Activated naive CD8-positive, alpha-beta T cell treated with anti-CD3 and anti-CD28 coated beads, Interleukin-2, amount 50 U/mL, for 24 hours (primary cell): Measurements from ENCODE around the gene FNIP2.

Source experiments
- ATAC-seq: fragments of 150-1000 bp; cut with Tn5 transposase; one replicate; pipeline ENCODE4 v1.10.0; 2021
- DNase-seq: peaks from one replicate; pipeline ENCODE4 v3.0.0; 2021
- H3K27ac Mint-ChIP-seq: one replicate; pipeline ENCODE4 v1.8.0; 2021; ENCODE audit warnings: mild to moderate bottlenecking, mixed read lengths
- H3K27me3 Mint-ChIP-seq: one replicate; pipeline ENCODE4 v1.8.0; 2021; ENCODE audit warnings: mixed read lengths
- H3K36me3 Mint-ChIP-seq: one replicate; pipeline ENCODE4 v1.8.0; 2021; ENCODE audit warnings: low read depth, mixed read lengths
- H3K4me1 Mint-ChIP-seq: one replicate; pipeline ENCODE4 v1.8.0; 2021; ENCODE audit warnings: mixed read lengths
- H3K4me3 Mint-ChIP-seq: one replicate; pipeline ENCODE4 v1.8.0; 2021; ENCODE audit warnings: mild to moderate bottlenecking, moderate library complexity, mixed read lengths
- H3K9me3 Mint-ChIP-seq: one replicate; pipeline ENCODE4 v1.8.0; 2021; ENCODE audit warnings: mixed read lengths

Gene FNIP2

DNA sequence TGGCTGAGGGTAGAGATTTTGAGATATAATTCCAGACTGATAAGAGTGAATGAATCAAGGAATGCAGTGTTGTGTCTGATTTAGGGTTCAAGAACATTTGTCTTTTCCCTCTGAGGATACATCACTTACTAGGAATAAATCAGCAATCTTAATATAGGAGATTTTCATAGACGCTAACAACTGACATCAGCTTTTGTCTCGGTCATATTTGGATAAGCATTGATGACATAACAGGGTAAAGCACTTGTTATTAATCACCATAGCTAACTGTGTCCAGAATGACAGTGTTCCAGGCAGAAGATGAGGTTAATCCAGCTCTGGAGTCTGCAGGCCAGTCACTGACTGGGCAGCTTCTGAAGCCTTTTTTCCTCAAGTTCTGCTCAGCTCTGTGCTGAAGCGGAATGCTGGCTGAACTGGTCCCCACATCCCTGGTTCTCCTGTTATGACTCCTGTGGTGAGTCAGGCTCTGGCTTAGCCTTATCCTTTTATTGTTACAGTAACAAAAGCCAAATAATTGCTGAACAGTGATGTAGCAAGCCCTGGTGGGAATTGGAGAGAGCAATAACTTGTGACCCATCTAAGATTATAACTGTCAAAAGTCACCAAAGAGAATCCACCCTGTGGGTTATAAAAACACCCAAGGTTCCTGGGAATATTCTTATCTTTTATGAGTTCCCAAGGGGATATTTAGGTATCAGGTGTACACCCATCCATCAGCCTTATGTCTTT, 41.8 kb downstream of the FNIP2 start:
- ATAC-seq (no peak), DNase-seq (no peak)
- Mint-ChIP-seq H3K36me3 (peaks cover 2% of the 10 kb centered on the region), H3K4me3 (peak overlapping the region; percentile 67), H3K9me3 (no peaks in the 10 kb centered on the region), H3K4me1 (peaks cover 46% of the 10 kb centered on the region), H3K27me3 (no peaks in the 10 kb centered on the region), H3K27ac (peak overlapping the region; percentile 84)

GRCh38 chr4:158811216-158811540, 42.4 kb downstream of the FNIP2 start:
- H3K4me3 Mint-ChIP-seq, result peak overlapping the region; percentile 35
- peak overlapping the region; percentile 43 for H3K27ac Mint-ChIP-seq
- no peaks in the 10 kb centered on the region for H3K27me3 Mint-ChIP-seq
- H3K9me3 Mint-ChIP-seq, result no peaks in the 10 kb centered on the region
- DNase-seq (no peak), ATAC-seq (no peak)
- peaks cover 46% of the 10 kb centered on the region for H3K4me1 Mint-ChIP-seq
- H3K36me3 Mint-ChIP-seq, result peaks cover 2% of the 10 kb centered on the region

DNA sequence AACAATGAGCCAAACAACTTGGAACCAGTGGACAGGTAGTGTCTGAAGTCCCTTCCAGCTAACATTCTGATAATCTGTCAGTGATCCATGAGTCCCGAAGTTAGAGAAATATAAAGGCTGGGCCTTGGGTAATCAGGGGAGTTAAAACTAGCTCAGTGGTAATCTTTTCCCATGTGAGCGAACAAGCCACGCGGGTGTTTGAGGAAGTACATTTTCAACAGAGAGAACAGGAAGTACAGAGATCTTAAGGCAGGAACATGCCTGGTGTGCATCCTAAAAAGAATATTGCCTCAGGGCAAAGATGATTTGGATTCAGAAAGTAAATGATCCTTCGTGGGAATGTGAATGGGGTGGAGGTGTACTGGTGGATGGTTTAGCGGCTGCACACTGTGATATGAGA, 42.9 kb downstream of the FNIP2 start:
- Mint-ChIP-seq H3K27me3 (no peaks in the 10 kb centered on the region), H3K36me3 (peaks cover 2% of the 10 kb centered on the region), H3K4me3 (peak overlapping the region; percentile 22), H3K4me1 (peaks cover 46% of the 10 kb centered on the region), H3K27ac (peak overlapping the region; percentile 79), H3K9me3 (no peaks in the 10 kb centered on the region)
- DNase-seq (no peak), ATAC-seq (no peak)

DNA sequence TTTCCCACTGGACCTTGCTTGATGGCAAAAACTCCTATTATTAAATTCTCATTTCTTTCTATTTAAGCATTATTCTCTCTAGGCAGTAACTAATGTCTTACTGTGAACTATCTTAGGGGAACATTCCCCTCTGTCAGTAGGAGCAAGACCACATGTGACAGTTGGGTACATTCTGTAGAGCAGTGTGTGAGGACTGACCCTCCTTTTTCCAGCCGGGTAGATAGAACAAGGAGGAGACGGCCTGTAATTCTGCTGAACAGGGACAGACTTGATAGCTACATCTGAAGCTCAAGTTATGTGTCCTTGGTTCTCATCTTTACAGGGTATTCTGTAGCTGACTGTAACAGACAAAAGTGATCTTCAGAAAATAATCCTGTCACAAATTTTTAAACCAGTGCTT, 43.3 kb downstream of the FNIP2 start:
- DNase-seq, result no peak
- H3K4me3 Mint-ChIP-seq, result peak overlapping the region; percentile 22
- ATAC-seq, result no peak
- no peaks in the 10 kb centered on the region for H3K27me3 Mint-ChIP-seq
- H3K9me3 Mint-ChIP-seq, result no peaks in the 10 kb centered on the region
- H3K36me3 Mint-ChIP-seq, result peaks cover 2% of the 10 kb centered on the region
- H3K27ac Mint-ChIP-seq, result peak overlapping the region; percentile 79
- H3K4me1 Mint-ChIP-seq, result peaks cover 50% of the 10 kb centered on the region

DNA sequence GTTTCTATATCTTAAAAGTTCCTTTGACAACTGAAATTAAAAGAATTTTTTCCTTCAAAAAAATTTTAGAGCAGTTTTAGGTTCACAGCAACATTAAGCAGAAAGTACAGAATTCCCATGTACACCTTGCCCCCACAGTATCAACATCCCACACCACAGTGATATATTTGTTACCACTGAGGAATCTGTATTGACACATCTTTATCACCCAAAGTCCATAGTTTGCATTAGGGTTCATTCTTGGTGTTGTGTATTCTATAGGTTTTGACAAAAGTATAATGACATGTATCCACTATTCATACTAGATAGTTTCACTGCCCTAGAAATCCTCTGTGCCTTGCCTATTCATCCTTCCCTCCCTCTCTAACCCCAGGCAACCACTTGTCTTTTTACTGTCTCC, 43.7 kb downstream of the FNIP2 start:
- DNase-seq (no peak), ATAC-seq (no peak)
- Mint-ChIP-seq H3K36me3 (peaks cover 2% of the 10 kb centered on the region), H3K27ac (no peak overlapping the region), H3K4me3 (no peak overlapping the region), H3K9me3 (no peaks in the 10 kb centered on the region), H3K27me3 (no peaks in the 10 kb centered on the region), H3K4me1 (peaks cover 54% of the 10 kb centered on the region)

GRCh38 chr4:158813113-158813512, 44.3 kb downstream of the FNIP2 start:
- Mint-ChIP-seq H3K36me3 (peaks cover 2% of the 10 kb centered on the region), H3K4me3 (no peak overlapping the region), H3K27ac (no peak overlapping the region), H3K9me3 (no peaks in the 10 kb centered on the region), H3K4me1 (peaks cover 58% of the 10 kb centered on the region), H3K27me3 (no peaks in the 10 kb centered on the region)
- ATAC-seq (no peak), DNase-seq (no peak)

GRCh38 chr4:158814207-158814606, 45.4 kb downstream of the FNIP2 start:
- Mint-ChIP-seq H3K27ac (no peak overlapping the region), H3K36me3 (peaks cover 2% of the 10 kb centered on the region), H3K27me3 (no peaks in the 10 kb centered on the region), H3K4me1 (peaks cover 55% of the 10 kb centered on the region), H3K9me3 (no peaks in the 10 kb centered on the region), H3K4me3 (no peak overlapping the region)
- DNase-seq (no peak), ATAC-seq (no peak)

DNA sequence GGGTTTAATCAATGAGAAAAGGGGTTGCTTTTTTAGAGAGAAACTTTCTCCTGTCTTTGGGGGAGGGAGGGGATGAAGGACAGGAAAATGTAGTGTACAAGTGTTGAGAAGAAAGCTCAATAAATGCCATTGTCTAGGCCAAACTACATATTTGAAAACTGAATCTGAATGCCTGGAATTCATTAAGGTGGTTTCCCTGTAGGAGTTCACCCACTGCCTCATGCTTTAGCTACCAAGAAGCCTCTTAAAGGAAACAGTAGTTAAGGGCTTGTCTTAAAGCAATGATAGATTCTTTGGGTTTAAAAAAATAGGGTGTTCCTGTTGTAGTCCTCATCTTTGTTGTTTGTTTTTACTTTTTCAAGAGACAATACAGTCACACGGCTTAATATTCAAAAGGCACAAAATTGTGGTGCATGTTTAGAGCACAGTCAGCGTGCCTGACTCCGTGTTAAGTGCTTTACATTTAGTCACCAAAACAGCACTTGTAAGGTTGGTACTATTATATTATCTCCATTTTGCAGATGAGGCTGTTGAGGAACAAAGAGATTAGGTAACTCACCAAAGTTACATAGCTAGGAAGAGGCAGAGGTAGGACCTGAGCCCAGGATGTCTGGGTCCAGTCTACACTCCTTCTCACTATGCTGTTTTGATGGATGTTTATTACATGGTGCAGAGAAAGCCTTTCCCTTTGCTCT, 46.0 kb downstream of the FNIP2 start:
- peaks cover 2% of the 10 kb centered on the region for H3K36me3 Mint-ChIP-seq
- ATAC-seq, result no peak
- DNase-seq, result no peak
- no peaks in the 10 kb centered on the region for H3K9me3 Mint-ChIP-seq
- H3K4me1 Mint-ChIP-seq, result peaks cover 54% of the 10 kb centered on the region
- H3K27ac Mint-ChIP-seq, result no peak overlapping the region
- no peaks in the 10 kb centered on the region for H3K27me3 Mint-ChIP-seq
- H3K4me3 Mint-ChIP-seq, result no peak overlapping the region

DNA sequence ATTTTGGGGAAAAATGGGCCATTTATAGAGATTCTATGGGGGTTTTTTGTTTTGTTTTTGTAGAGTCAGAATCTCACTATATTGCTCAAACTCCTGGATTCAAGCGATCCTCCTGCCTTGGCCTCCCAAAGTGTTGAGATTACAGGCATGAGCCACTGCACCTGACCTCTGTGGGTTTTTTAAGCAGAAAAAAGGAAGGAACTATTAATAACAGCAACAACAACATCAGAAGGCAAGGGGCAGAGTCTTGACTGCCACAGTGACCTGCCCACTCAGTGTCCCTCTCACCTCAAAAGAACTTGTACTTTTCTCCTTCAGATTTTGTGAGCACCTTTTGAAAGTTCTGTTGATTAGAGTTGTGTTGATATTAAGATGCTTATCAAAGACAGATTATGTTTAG, 48.1 kb downstream of the FNIP2 start:
- no peaks in the 10 kb centered on the region for H3K9me3 Mint-ChIP-seq
- DNase-seq (no peak), ATAC-seq (no peak)
- no peak overlapping the region for H3K4me3 Mint-ChIP-seq
- no peak overlapping the region for H3K27ac Mint-ChIP-seq
- peaks cover 54% of the 10 kb centered on the region for H3K4me1 Mint-ChIP-seq
- H3K36me3 Mint-ChIP-seq, result no peaks in the 10 kb centered on the region
- no peaks in the 10 kb centered on the region for H3K27me3 Mint-ChIP-seq

DNA sequence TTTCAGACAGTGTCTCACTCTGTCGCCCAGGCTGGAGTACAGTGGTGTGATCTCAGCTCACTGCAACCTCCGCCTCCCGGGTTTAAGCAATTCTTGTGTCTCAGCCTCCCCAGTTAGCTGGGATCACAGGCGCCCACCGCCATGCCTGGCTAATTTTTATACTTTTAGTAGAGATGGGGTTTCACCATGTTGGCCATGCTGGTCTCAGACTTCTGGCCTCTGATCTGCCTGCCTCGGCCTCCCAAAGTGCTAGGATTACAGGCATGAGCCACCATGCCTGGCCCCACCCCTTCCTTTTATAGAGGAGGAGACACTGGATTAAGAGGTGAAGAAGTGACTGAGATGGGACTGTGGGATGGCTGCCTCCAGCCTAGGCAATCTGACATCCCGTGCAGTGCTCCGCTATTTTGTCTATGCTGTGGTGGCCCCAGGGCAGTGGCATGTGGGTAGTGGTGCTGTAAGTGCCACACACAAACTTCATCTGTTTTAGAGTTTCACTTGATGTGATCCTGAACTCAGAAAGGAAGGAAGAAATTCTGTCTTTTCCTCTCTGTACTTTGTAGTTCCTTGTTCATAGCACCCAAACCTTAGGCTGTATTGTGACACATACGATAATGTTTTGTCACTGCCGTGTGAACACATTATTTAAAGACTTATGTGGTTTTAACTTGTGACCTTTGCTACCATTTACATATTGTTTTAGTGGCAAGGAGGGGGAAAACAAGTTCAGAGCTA, 48.9 kb downstream of the FNIP2 start:
- H3K4me1 Mint-ChIP-seq, result peaks cover 49% of the 10 kb centered on the region
- no peaks in the 10 kb centered on the region for H3K36me3 Mint-ChIP-seq
- DNase-seq (no peak), ATAC-seq (peak; percentile 63)
- no peak overlapping the region for H3K4me3 Mint-ChIP-seq
- no peaks in the 10 kb centered on the region for H3K9me3 Mint-ChIP-seq
- no peaks in the 10 kb centered on the region for H3K27me3 Mint-ChIP-seq
- peak overlapping the region; percentile 61 for H3K27ac Mint-ChIP-seq

DNA sequence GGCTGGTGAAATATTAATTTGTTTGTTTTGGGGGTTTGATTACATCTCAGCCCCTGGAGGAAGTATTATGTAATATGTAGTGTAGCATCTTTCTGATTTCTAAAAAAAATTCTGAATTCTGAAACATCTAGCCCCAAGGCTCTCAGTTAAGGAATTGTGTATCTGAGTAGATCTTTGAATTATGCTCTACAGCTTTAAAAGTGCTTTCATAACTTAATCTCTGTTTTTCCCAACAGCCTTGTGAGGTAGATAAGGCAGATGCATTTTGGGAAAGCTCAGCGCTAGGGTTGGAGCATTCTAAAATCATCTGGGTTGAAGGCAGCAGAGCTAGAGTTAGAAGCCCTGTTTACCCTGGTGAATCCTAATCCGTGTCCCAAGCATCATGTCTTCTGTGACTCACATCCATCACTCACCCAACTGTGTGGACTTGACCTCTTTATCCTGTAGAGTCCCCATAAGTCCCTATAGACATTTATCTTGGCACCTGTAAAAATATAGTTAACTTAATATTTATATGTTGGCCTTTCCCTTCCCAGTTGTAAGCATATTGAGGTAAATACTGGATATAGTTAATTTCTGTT, 49.8 kb downstream of the FNIP2 start:
- H3K4me1 Mint-ChIP-seq, result peaks cover 52% of the 10 kb centered on the region

DNA sequence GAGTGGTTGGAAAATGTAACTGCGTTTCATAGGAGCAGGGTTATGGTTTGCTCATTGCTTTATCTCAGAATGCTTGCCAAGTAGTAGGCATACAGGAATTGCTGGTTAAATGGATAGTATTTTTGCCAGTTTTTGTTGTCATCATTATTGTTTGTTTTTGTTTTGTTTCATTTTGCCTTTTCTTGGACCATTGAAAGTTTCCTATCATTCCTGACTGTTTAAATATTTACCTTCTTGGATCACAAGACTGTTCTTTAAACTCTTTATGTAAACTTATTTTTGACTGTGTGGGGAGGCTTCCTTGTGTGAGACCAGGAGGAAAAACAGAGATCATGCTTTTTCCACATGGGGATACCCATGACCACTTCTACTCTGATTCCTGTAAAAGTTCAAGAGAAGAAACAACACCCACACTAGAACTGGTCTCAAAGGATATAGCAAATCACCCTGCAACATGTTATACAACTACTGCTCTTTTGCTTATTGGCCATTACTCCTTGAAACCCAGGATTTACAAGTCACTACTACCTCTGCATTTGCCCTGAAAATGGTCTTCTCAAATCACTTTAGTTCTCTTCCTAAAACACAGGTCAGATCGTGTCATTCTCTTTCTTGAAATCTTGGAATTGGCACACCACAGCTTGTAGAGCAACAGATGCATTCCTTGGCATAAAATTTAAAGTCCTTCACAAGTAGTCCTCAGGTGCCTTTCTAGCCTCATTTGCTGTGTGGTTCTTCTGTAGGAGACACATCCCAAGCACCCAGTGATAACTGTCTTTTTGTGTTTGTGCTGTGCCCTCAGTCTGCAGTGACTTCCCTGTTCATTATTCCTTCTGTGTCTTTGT, 51.3 kb downstream of the FNIP2 start:
- H3K9me3 Mint-ChIP-seq, result no peaks in the 10 kb centered on the region
- H3K4me1 Mint-ChIP-seq, result peaks cover 62% of the 10 kb centered on the region
- no peak overlapping the region for H3K4me3 Mint-ChIP-seq
- DNase-seq (no peak), ATAC-seq (peak; percentile 27)
- no peak overlapping the region for H3K27ac Mint-ChIP-seq
- H3K36me3 Mint-ChIP-seq, result no peaks in the 10 kb centered on the region
- peaks cover 2% of the 10 kb centered on the region for H3K27me3 Mint-ChIP-seq

More for the DNA sequence above, 49.8 kb downstream of the FNIP2 start:
- H3K36me3 Mint-ChIP-seq, result no peaks in the 10 kb centered on the region
- no peaks in the 10 kb centered on the region for H3K27me3 Mint-ChIP-seq
- no peak overlapping the region for H3K4me3 Mint-ChIP-seq
- H3K9me3 Mint-ChIP-seq, result no peaks in the 10 kb centered on the region
- no peak overlapping the region for H3K27ac Mint-ChIP-seq
- DNase-seq (no peak), ATAC-seq (no peak)

DNA sequence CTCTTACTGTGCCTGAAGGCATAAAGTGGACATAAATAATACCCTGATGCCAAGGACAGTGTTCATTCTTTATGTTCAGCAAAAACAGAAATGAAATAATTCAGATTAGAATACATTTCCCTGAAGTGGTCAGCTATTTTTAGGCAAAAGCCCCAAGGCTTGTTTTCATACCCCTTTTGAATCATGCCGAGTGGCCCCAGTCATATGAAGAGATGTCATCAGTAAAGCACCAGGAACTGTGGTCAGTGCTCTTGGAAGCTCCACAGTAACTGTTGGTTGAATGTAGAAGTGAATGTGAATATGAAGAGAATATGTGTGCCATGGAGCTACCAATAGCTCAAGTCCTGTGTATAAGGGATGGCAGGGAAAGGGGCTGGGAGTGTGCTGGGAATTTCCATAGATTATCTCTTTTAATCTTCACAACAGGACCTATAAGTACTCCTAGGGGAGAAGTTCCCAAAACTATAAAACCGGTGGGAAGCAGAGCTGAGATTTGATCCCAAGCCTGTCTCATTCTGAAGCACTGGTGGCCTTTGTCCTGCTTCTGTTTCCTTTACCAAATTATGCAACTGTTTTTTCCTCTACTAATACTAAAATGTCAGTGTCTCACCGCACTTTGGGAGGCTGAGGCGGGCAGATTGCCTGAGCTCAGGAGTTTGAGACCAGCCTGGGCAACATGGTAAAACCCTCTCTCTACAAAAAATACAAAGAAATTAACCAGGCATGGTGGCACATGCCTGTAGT, 52.6 kb downstream of the FNIP2 start:
- no peak overlapping the region for H3K4me3 Mint-ChIP-seq
- H3K27ac Mint-ChIP-seq, result no peak overlapping the region
- ATAC-seq (peak; percentile 41), DNase-seq (no peak)
- H3K4me1 Mint-ChIP-seq, result peaks cover 74% of the 10 kb centered on the region
- H3K9me3 Mint-ChIP-seq, result no peaks in the 10 kb centered on the region
- H3K36me3 Mint-ChIP-seq, result peaks cover 3% of the 10 kb centered on the region
- H3K27me3 Mint-ChIP-seq, result peaks cover 2% of the 10 kb centered on the region
